22Rv1 (cell line): ENCODE measurements around the gene PTBP3.
A peak's percentile ranks its signal among the peaks of the same experiment; 100 is the strongest.
"Not testable (repeated sequence)": the region's sequence is repeated elsewhere in the genome, so short reads cannot be mapped to it uniquely, and the experiment has no call there.

Source experiments
- H3K27ac ChIP-seq: fragments of 450-650 bp; 2 replicates; pipeline ENCODE4 v1.5.1; 2017
- ZFX ChIP-seq: fragments of 450-650 bp; IDR thresholded peaks from 2 replicates; pipeline ENCODE4 v1.6.1; 2017; ENCODE audit warnings: antibody characterized with exemption, borderline replicate concordance
- TF ChIP-seq, protein P1 (sequence below): fragments of 450-650 bp; IDR thresholded peaks from 2 replicates; pipeline ENCODE4 v1.5.1; 2017; ENCODE audit warnings: mild to moderate bottlenecking

The PTBP3 gene

DNA sequence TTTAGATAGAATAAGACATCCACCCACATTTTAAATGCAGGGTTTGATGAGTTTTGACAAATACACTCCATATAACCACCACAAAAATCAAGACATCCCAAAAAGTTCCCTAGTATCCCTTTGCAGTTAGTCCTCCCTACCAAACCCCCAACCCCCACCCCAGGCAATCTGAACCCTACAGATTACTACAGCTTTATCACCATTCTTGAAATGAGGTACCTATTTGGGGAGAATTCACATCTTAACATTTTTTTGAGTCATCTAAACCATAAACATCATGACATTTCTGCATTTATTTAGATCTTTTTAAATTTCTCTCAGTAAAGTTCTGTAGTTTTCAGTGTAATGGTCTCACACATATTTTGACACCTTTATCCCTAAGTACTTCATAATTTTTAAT lies 53.9 kb downstream of the PTBP3 start:
- TF ChIP-seq ZFX, result no peak
- TF ChIP-seq, protein P1, sequence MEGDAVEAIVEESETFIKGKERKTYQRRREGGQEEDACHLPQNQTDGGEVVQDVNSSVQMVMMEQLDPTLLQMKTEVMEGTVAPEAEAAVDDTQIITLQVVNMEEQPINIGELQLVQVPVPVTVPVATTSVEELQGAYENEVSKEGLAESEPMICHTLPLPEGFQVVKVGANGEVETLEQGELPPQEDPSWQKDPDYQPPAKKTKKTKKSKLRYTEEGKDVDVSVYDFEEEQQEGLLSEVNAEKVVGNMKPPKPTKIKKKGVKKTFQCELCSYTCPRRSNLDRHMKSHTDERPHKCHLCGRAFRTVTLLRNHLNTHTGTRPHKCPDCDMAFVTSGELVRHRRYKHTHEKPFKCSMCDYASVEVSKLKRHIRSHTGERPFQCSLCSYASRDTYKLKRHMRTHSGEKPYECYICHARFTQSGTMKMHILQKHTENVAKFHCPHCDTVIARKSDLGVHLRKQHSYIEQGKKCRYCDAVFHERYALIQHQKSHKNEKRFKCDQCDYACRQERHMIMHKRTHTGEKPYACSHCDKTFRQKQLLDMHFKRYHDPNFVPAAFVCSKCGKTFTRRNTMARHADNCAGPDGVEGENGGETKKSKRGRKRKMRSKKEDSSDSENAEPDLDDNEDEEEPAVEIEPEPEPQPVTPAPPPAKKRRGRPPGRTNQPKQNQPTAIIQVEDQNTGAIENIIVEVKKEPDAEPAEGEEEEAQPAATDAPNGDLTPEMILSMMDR, result no peak
- H3K27ac ChIP-seq, result no peak overlapping the region

DNA sequence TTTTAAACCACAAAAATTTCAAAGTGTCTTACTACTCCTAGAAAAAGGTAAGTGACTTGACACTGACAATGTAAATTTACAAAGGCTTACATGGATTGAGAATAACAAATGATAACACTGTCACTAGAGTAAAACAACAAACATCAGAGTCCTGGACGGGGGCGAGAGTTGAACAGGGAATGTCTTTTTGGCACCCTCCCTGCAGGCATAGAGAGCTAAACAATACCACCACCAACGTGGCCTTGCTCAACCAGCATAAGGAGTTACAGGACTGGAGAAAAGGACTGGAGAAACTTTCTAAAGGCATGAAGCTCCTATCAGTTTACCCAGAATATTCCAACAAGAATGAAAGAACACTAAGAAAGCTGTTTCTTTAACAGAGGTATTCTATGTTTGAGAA lies 55.3 kb downstream of the PTBP3 start:
- TF ChIP-seq, protein P1, result no peak
- TF ChIP-seq ZFX, result no peak
- H3K27ac ChIP-seq, result no peak overlapping the region

GRCh38 chr9:112274600-112274999 lies 58.8 kb downstream of the PTBP3 start:
- TF ChIP-seq ZFX, result no peak
- TF ChIP-seq, protein P1, result no peak
- H3K27ac ChIP-seq, result no peak overlapping the region

GRCh38 chr9:112273876-112274275 lies 59.5 kb downstream of the PTBP3 start:
- no peak for TF ChIP-seq ZFX
- TF ChIP-seq, protein P1, result no peak
- H3K27ac ChIP-seq, result no peak overlapping the region

DNA sequence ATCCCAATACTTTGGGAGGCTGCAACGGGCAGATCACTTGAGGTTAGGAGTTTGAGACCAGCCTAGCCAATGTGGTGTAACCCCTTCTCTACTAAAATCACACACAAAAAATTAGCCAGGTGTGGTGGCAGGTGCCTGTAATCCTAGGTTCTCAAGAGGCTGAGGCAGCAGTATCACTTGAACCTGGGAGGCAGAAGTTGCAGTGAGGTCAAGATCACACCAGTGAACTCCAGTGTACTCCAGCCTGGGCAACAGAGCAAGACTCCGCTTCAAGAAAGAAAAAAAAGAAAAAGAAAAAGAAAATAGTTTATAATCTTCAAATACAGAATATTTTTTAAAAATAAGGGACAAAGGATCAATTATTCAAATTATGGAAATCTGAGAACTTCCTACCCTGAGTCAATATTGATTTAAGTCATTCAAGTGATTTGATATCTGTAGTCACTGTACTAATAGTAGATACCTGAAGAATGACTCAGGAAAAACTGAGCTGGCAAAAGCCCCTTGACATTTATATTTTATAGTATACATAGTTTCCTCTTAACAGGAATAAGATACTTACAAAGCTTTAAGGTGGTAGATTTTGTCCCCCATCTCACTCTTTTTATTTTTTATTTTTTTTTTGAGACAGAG lies 61.8 kb downstream of the PTBP3 start:
- TF ChIP-seq, protein P1, result no peak
- TF ChIP-seq ZFX, result no peak
- peak overlapping the region; percentile 1; the same call in 1 of the 2 replicates for H3K27ac ChIP-seq

GRCh38 chr9:112268413-112268812 lies 65.0 kb downstream of the PTBP3 start:
- no peak for TF ChIP-seq ZFX
- TF ChIP-seq, protein P1, result no peak
- no peak overlapping the region for H3K27ac ChIP-seq

DNA sequence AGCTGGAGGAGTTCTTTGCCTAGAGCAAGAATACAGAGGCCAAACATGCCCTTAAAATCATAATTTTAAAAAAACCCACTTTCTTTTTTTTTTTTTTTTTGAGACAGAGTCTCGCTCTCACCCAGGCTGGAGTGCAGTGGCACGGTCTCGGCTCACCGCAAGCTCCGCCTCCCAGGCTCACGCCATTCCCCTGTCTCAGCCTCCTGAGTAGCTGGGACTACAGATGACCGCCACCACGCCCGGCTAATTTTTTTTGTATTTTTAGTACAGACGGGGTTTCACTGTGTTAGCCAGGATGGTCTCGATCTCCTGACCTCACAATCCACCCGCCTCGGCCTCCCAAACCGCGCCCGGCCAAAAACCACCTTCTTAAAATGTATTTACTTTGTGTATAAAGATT lies 66.3 kb downstream of the PTBP3 start:
- H3K27ac ChIP-seq, result not testable (repeated sequence)

- no peak for TF ChIP-seq ZFX
- TF ChIP-seq, protein P1, result no peak
- no peak overlapping the region for H3K27ac ChIP-seq
These were observed 68.0 kb downstream of the PTBP3 start for GRCh38 chr9:112265391-112265790.
